LNCaP clone FGC (cell line): ENCODE data around the gene RALGPS1.

Source experiments
- DNase-seq: peaks from one replicate; pipeline ENCODE4 v3.0.0-alpha.2; 2011; ENCODE audit warnings: low read depth
- H3K4me3 ChIP-seq: 2 replicates; pipeline ENCODE4 v1.5.1; 2011; ENCODE audit warnings: mild to moderate bottlenecking, low read depth, low read length, control low read depth
- TF ChIP-seq, protein P1 (sequence below): IDR thresholded peaks from 2 replicates; pipeline ENCODE4 v1.5.1; 2012; ENCODE audit warnings: mild to moderate bottlenecking; ENCODE audit not compliant: control insufficient read depth, insufficient read depth; ENCODE audit errors: extremely low read depth

The RALGPS1 gene

DNA sequence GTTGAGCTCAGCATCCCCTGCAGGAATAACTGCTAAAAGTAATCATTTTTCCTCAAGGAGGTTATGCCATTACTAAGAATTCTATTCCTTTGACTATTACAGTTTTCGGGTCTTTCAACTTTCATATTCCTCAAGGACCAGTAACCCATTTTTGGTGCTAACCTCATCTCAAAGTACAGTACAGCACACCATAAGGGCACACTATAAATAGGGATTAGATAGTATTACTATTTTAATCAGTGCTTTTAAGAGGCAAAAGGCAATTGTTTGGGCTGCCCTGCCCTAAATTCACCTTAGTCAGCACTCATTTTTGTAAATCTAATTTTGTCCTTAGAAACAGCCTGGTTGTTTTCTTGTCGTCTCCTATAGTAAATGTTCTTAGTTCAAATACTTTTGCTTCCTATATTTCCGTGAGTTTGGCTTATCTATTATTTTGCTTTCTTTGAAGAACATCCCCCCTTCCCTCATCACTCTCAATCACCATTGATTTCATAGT lies 336.4 kb downstream of the RALGPS1 start:
- H3K4me3 ChIP-seq, result no peak overlapping the region
- DNase-seq, result no peak
- TF ChIP-seq, protein P1, sequence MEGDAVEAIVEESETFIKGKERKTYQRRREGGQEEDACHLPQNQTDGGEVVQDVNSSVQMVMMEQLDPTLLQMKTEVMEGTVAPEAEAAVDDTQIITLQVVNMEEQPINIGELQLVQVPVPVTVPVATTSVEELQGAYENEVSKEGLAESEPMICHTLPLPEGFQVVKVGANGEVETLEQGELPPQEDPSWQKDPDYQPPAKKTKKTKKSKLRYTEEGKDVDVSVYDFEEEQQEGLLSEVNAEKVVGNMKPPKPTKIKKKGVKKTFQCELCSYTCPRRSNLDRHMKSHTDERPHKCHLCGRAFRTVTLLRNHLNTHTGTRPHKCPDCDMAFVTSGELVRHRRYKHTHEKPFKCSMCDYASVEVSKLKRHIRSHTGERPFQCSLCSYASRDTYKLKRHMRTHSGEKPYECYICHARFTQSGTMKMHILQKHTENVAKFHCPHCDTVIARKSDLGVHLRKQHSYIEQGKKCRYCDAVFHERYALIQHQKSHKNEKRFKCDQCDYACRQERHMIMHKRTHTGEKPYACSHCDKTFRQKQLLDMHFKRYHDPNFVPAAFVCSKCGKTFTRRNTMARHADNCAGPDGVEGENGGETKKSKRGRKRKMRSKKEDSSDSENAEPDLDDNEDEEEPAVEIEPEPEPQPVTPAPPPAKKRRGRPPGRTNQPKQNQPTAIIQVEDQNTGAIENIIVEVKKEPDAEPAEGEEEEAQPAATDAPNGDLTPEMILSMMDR, result no peak

DNA sequence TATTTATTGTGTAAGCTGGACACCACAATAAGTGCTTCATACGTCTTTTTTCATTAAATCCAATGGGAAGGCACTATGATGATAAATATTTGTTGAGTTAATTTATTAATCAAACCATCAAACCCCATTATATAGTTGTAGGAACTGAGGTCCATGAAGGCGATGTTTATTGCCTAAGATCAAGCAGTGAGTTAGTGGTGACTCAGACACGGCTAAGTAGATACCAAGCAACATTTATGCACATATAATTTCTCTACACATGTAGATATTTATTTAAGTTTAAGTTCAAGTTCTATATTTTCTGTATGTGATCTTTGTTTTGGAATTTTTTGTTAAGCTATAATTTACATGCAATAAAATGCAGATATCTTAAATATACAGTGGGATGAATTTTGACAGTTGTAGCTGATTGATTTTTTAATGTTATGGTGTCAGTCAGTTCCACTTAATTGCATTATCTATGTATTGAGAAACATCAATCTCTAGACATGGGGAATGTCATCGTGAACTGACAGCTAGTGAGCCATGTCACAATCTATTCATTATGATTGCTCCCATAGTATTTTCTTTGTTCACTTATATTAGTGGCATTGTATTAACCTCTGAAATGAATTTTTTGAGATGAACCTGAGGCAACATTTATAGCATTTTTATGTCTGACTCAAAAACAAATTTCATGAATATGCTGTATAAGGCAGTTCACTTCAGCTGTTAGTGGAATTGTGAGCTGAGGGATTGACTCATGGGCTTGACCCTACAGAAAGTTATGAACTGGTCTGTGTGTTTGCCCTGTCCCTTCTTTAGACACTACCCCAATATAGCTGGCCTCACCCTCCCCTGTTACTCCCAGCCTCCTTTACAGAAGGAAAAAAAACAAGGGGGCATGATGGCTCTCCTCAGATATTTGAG lies 338.1 kb downstream of the RALGPS1 start:
- no peak overlapping the region for H3K4me3 ChIP-seq
- no peak for DNase-seq
- TF ChIP-seq, protein P1, result no peak

DNA sequence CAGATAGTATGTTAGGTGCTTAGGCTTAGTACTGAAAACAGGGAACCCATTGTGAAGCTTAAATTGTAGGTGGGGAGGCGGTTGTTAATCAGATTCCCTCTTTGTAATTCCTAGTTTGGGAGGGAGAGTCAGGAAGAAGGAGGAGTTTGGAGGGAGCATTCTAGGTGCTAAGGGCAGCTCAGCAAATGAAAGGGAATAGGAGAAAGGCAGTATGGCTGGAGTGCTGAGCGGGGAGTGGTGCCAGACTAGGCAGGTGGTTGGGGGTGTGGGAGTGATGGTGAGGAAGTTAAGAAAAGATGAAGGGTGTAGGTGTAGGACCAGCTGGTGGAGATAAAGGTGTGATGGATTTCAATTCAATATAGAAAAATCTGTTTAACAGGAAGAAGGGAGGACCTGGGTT lies 338.9 kb downstream of the RALGPS1 start:
- TF ChIP-seq, protein P1, result no peak
- H3K4me3 ChIP-seq, result no peak overlapping the region
- no peak for DNase-seq

DNA sequence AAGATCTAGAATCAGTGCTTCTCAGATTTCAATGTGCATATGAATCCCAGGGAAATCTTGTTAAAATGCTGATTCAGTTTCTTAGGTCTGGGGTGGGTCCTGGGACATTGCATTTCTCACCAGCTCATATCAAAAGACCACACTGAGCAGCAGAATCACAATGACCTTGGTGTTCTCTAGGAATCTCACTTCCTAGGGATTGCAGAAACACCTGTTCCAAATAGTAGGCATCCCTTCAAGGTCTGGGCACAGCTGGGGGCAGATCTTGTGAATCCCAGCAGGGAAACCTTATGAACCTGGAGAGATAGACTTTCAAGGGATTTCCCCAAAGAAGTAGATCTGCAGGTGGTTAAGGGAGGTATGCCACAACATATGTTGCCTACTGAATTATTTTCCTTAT lies 341.1 kb downstream of the RALGPS1 start:
- TF ChIP-seq, protein P1, result no peak
- no peak overlapping the region for H3K4me3 ChIP-seq
- DNase-seq, result no peak

DNA sequence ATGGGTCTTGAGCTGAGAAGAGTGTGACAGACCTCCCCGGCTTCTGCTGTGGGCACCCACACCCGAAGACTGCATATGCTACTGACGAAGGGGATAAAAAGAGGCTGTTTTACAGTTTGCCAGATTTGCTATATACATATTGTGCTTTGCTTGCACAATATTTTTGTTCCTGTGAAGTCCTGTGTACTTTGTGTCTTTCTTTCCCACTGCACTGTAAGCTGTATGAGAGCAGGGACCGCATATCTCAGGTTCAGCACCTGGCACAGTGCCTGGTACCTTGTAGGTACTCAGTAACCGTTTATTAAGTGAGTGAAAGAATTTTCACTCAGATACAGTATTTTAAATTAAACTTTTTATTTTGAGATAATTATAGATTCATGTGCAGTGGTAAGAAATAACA lies 341.7 kb downstream of the RALGPS1 start:
- TF ChIP-seq, protein P1, result no peak
- DNase-seq, result no peak
- no peak overlapping the region for H3K4me3 ChIP-seq

DNA sequence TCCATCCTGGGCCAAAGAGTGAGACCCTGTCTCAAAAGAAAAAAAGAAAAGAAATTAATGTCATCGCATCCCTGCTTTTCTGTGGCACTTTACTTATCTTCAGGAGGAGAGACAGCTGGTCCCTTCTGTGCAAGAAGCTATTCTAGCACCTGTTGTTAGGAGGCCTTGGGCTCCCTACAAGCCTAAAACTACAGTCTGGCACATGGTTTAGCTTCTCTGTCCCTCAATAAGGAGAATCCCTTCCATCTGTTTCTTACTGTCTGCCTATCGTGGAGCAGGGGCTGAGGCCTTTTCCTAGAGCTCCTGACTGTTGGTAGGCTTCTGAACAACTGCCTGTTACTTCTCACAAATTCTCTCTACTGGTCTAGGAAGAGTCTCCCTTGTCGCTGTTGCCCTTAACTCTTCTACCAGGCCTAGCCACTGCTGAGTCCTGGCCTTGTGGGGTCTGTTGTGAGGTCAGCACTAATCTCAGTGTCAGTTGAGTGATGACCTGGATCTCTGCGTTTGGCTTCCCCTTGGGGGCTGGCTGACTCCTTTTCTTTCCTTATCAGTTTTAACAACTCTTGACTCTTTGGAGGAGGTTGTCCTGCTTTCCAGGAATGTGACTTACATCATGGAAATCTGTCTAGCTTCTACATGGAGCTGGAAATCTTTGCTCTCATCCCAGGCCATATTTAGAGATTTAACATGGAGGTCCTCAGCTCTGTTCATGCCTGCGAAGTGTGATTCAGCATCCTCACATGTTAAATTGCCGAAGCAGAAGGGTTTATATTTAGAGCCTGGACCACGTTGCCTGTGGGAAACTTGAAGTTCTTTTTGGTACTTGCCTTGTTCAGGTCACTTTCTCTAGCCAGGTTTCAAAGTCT lies 344.3 kb downstream of the RALGPS1 start:
- TF ChIP-seq, protein P1, result no peak
- H3K4me3 ChIP-seq, result no peak overlapping the region
- no peak for DNase-seq
